Stimulated activated CD4-positive, alpha-beta T cell treated with anti-CD3 and anti-CD28 coated beads, Interleukin-1b, Interleukin-23, amount 100 ng/mL, for 24 hours (primary cell): Measurements from ENCODE around the gene ING4.

Experiments
- DNase-seq, 4 experiments: peaks; one replicate each; pipeline ENCODE4 v3.0.0-alpha.2; 2020; ENCODE audit warnings: low read depth in 4 of 4, low spot score in 1 of 4

ING4 gene

GRCh38 chr12:6688543-6688998, 25.7 kb upstream of the ING4 start:
- peak in 1 of 4 experiments; percentile 7 for DNase-seq

GRCh38 chr12:6685814-6686213, 22.9 kb upstream of the ING4 start:
- no peak for DNase-seq

- DNase-seq, result peak in 2 of 4 experiments; percentile 21 to 28
Observed at GRCh38 chr12:6684609-6685008, 21.7 kb upstream of the ING4 start.

- DNase-seq, result no peak
Observed at GRCh38 chr12:6676962-6677361, 14.0 kb upstream of the ING4 start.

GRCh38 chr12:6672143-6672542, 9.2 kb upstream of the ING4 start:
- DNase-seq, result no peak

GRCh38 chr12:6667559-6668210, 4.8 kb upstream of the ING4 start:
- DNase-seq, result no peak

- no peak for DNase-seq
Observed at GRCh38 chr12:6666211-6666610, 3.3 kb upstream of the ING4 start.

- DNase-seq, result no peak
Observed at GRCh38 chr12:6664902-6665301, 2.0 kb upstream of the ING4 start.

- DNase-seq, result no peak
Observed at GRCh38 chr12:6662602-6662905, 365 bp downstream of the ING4 start.

GRCh38 chr12:6653987-6654386, 8.9 kb downstream of the ING4 start:
- DNase-seq, result no peak

GRCh38 chr12:6653342-6653741, 9.6 kb downstream of the ING4 start:
- DNase-seq, result no peak

- DNase-seq, result no peak
Observed at GRCh38 chr12:6652391-6652790, 10.5 kb downstream of the ING4 start.

GRCh38 chr12:6650832-6651231, 12.1 kb downstream of the ING4 start:
- DNase-seq, result no peak

- no peak for DNase-seq
Observed at GRCh38 chr12:6647083-6647604, 15.8 kb downstream of the ING4 start, which contains the start of gene ACRBP. Gene ACRBP, minus strand, starts transcription at chr12:6647432. Its CDS starts 66 bp downstream, at chr12:6647366.

- DNase-seq, result no peak
Observed at GRCh38 chr12:6646276-6647082, 16.4 kb downstream of the ING4 start.

- DNase-seq, result no peak
Observed at GRCh38 chr12:6644903-6645302, 18.0 kb downstream of the ING4 start.

GRCh38 chr12:6644257-6644596, 18.7 kb downstream of the ING4 start:
- DNase-seq, result no peak

GRCh38 chr12:6643569-6644256, 19.2 kb downstream of the ING4 start:
- DNase-seq, result no peak

- DNase-seq, result no peak
Observed at GRCh38 chr12:6641131-6641530, 21.8 kb downstream of the ING4 start.

- DNase-seq, result no peak
Observed at GRCh38 chr12:6640497-6640896, 22.4 kb downstream of the ING4 start.

GRCh38 chr12:6639151-6639801, 23.6 kb downstream of the ING4 start:
- no peak for DNase-seq
